Adrenal gland (tissue), 5 donors: Measurements from ENCODE around the gene IL25.

ENCODE experiments used
- CTCF ChIP-seq, 6 experiments: fragments of 450-650 bp in 4 of 6; fragments of 200-600 bp in 2 of 6; sonication (generic) in 1 of 6; IDR thresholded peaks; 1 replicate in 5 of 6; 2 replicates in 1 of 6; pipeline versions ENCODE4 v1.5.1 to v1.8.0; 2016 to 2021; ENCODE audit warnings: antibody characterized with exemption in 6 of 6, mild to moderate bottlenecking in 2 of 6, moderate library complexity in 1 of 6
- POLR2A ChIP-seq, 2 donors: fragments of 450-650 bp; IDR thresholded peaks; one replicate each; pipeline ENCODE4 v1.6.1; 2017; ENCODE audit warnings: antibody characterized with exemption in 2 of 2, mild to moderate bottlenecking in 2 of 2, moderate library complexity in 1 of 2
- donor health status: DM: no; HTN: no; CAD: no.

- no peak for TF ChIP-seq CTCF (IDR thresholded peaks at IDR 0.05)
- TF ChIP-seq POLR2A (IDR thresholded peaks at IDR 0.05): no peak
These were observed 28.1 kb upstream of the IL25 start for GRCh38 chr14:23344481-23344880.
